Stimulated activated naive CD8-positive, alpha-beta T cell treated with anti-CD3 and anti-CD28 coated beads, Interleukin-15, Interleukin-2, amounts not matched to agents 100 ng/mL and 50 ng/mL, for 24 hours (primary cell): ENCODE measurements around the gene INPP5E.
A peak's percentile ranks its signal among the peaks of the same experiment; 100 is the strongest.
"Not testable (repeated sequence)": the region's sequence is repeated elsewhere in the genome, so short reads cannot be mapped to it uniquely, and the experiment has no call there.

Experiments
- H3K27ac Mint-ChIP-seq: one replicate; pipeline ENCODE4 v1.8.0; 2021; ENCODE audit warnings: mild to moderate bottlenecking, mixed read lengths
- H3K27me3 Mint-ChIP-seq: one replicate; pipeline ENCODE4 v1.8.0; 2021; ENCODE audit warnings: mixed read lengths
- H3K36me3 Mint-ChIP-seq: one replicate; pipeline ENCODE4 v1.8.0; 2021; ENCODE audit warnings: low read depth, mixed read lengths
- H3K4me1 Mint-ChIP-seq: one replicate; pipeline ENCODE4 v1.8.0; 2021; ENCODE audit warnings: low read depth, mixed read lengths
- H3K4me3 Mint-ChIP-seq: one replicate; pipeline ENCODE4 v1.8.0; 2021; ENCODE audit warnings: mild to moderate bottlenecking, mixed read lengths
- H3K9me3 Mint-ChIP-seq: one replicate; pipeline ENCODE4 v1.8.0; 2021; ENCODE audit warnings: mixed read lengths

The INPP5E gene

DNA sequence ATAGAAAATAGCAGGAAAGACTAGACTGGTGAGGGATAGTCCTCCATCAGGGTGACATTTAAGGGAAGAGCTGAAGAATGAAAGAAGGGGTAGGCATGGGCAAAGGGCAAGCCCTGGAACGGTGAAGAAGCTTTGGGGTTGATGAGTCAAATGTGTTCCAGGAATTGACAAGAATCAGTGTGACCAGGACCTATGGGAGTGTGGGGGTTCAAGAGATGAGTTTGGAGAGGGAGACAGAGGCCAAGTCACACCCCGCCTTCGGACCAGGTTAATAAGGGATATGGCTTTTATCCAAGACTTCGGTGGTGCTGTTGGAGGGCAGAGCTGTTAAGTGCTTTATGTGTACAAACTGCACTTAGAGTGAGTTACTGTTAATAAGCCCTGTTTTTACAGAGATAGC is 28.3 kb downstream of the INPP5E start:
- Mint-ChIP-seq H3K36me3 (peaks cover 62% of the 10 kb centered on the region), H3K9me3 (no peaks in the 10 kb centered on the region), H3K4me3 (peak overlapping the region; percentile 98), H3K4me1 (peaks cover 50% of the 10 kb centered on the region), H3K27ac (peak overlapping the region; percentile 92), H3K27me3 (no peaks in the 10 kb centered on the region)

DNA sequence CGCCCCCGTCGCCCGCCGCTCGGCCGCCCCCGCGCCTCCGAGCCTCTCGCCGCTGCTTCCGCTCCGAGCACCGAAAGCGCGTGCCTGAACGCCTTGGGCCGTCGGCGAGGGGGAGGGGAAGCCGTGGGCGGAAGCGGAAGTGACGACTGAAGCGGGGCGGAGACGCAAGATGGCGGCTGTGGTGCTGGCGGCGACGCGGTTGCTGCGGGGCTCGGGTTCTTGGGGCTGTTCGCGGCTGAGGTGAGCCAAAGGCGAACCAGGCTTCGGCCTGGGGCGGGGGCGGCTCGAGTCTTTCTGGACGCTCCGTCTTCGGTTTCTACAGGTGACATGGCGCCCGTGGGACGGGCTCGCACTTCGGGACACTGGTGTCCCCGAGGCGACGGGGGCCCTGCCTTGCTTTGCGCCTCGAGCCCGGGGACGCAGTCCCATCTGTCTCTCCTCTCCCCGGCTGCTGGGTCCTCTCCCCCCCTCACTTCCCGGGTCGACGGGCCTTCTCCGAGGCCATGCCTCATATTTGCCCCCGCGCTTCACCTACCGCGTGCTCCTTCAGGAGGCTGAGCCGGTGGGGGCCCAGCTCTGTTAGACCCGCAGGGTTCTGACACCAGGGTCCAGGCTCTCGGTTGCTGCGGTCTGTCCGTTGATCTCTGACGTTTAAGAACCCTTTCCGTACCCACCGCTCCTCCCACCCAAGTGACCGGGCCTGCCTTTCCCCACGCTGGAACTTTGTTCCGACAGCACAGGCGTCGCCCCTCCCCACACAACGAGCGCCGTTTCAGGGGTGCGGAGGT is 29.0 kb downstream of the INPP5E start, which contains the start of the genes ENTR1 and PMPCA:
TSS of gene ENTR1 (minus strand) at position 115 of the 788 bp plus-strand sequence. CDS start 217 bp downstream, outside the sequence.
TSS of gene PMPCA (plus strand) at position 159 of the 788 bp plus-strand sequence. CDS start at position 170, 11 bp downstream.
- H3K4me1 Mint-ChIP-seq = peaks cover 54% of the 10 kb centered on the region
- H3K27me3 Mint-ChIP-seq = no peaks in the 10 kb centered on the region
- H3K4me3 Mint-ChIP-seq = peak within 1 kb of the TSS; percentile 98
- H3K27ac Mint-ChIP-seq = peak within 1 kb of the TSS; percentile 94
- H3K9me3 Mint-ChIP-seq = no peaks in the 10 kb centered on the region
- peaks cover 60% of the 10 kb centered on the region for H3K36me3 Mint-ChIP-seq

DNA sequence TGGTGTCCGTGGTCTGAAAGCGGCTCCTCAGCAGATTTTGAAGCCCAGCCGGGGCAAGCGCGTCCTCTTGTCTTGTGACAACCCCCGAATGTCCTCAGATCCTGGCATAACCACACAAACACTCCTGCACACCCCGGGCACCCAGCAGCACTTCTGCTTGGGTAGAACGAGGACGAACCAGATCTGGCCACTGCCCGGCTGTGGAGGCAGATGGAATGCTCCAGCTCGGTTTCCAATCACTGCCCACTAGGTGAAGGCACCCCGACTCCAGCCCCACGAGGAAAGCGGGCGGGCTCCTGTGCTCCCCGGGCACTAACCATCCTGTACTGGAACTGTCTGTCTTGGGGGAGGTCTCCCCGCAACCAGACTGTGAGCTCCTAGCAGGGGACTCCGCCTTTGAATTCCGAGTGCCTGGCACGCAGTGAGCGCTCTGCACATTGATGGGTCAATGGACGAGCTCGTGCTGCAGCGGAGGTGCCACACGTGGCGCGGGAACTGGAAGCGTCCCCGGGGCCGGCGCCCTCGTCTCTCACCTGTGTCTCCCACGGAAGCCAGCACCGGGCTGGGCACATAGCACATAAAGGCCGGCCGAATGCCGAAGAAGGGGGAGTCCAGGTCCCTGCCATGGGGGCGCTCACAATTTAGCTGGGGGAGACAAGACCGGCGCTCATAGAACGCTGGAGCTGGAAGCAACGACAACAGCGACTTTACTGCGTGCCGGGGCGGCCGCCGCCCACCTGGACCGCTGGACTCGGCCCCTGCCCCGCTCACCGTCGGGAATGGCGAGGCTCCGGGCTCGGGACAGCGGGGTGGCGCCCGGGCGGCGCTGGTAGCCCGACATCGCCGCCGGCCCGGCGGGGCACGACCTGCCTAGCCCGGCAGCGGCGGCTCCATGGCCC is 29.8 kb downstream of the INPP5E start:
- Mint-ChIP-seq H3K27ac (peak overlapping the region; percentile 94), H3K4me1 (peaks cover 63% of the 10 kb centered on the region), H3K36me3 (peaks cover 65% of the 10 kb centered on the region), H3K27me3 (no peaks in the 10 kb centered on the region), H3K9me3 (no peaks in the 10 kb centered on the region), H3K4me3 (peak overlapping the region; percentile 98)

DNA sequence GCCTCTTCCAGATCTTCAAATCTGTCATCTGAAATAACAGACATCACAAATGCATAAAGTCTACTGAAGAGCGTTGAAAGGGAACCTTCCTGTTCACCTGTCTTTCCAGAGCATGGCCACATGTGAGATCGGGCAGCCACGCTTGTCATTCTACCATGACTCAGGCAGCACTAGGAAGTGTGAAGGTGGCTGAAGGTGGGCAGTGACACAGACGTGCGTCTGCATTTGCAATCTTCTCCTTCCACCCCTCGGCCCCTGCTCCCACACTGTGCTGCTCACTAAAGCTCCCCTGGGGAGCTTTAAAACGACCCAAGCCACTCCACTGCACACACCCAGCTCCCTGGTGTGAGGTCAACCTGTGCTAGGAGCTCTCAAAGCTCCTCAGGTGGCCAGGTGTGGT is 31.7 kb downstream of the INPP5E start:
- peak overlapping the region; percentile 56 for H3K4me3 Mint-ChIP-seq
- peaks cover 75% of the 10 kb centered on the region for H3K4me1 Mint-ChIP-seq
- no peak overlapping the region for H3K27ac Mint-ChIP-seq
- H3K27me3 Mint-ChIP-seq = no peaks in the 10 kb centered on the region
- peaks cover 55% of the 10 kb centered on the region for H3K36me3 Mint-ChIP-seq
- H3K9me3 Mint-ChIP-seq = no peaks in the 10 kb centered on the region

GRCh38 chr9:136407061-136407460 is 32.6 kb downstream of the INPP5E start:
- H3K27me3 Mint-ChIP-seq, H3K27ac Mint-ChIP-seq, H3K4me3 Mint-ChIP-seq, H3K9me3 Mint-ChIP-seq: not testable (repeated sequence)
- Mint-ChIP-seq H3K36me3 (peaks cover 56% of the 10 kb centered on the region), H3K4me1 (peaks cover 77% of the 10 kb centered on the region)

DNA sequence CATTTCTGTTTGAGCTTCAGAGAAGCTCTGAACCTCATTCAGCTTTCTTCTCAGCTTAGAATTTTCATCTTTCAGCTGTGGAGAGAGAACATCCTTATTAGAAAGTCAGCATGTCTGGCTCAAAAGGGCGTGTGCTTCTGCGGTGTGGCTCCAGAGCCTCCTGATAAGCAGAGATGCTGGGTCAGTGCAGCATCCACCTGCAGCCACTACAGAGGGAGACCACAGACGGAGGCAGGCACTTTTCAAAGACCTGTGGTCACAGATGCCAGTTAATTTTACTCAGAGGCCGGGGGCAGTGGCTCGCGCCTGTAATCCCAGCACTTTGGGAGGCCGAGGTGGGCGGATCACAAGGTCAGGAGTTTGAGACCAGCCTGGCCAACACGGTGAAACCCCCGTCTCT is 33.7 kb downstream of the INPP5E start:
- not testable (repeated sequence) for H3K27me3 Mint-ChIP-seq, H3K9me3 Mint-ChIP-seq, H3K4me3 Mint-ChIP-seq, H3K27ac Mint-ChIP-seq
- Mint-ChIP-seq H3K4me1 (peaks cover 76% of the 10 kb centered on the region), H3K36me3 (peaks cover 53% of the 10 kb centered on the region)

DNA sequence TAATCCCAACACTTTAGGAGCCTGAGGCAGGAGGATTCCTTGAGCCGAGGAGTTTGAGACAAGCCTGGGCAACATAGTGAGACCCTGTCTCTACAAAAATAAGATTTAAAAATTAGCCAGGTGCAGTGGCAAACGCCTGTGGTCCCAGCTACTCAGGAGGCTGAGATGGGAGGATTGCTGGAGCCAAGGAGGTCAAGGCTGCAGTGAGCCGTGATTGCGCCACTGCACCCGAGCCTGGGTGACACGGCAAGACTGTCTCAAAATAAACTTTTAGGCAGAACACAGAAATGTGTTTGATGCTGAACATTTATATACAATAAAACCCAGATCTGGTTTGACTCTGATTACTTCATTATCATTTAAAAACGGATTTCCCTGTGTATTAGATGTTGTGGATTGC is 34.2 kb downstream of the INPP5E start:
- Mint-ChIP-seq H3K36me3 (peaks cover 53% of the 10 kb centered on the region), H3K27me3 (no peaks in the 10 kb centered on the region), H3K27ac (no peak overlapping the region), H3K4me3 (peak overlapping the region; percentile 10), H3K4me1 (peaks cover 80% of the 10 kb centered on the region), H3K9me3 (no peaks in the 10 kb centered on the region)

DNA sequence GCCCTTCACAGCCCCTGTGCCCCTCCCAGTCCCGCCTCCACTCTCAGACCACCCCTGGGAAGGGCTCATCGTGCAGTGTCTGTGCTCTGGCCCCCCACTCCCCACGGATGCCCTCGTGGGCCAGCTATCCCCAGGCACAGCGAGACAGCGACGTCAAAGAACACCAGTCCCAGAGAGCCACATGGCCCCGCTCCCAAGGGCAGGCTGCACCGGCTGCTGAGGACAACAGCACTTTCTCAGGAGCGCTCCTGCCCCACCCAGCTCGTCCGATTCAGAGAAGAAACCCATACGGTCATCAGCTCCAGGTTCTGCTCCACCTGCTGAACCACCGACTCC is 34.9 kb downstream of the INPP5E start:
- Mint-ChIP-seq H3K27me3 (no peaks in the 10 kb centered on the region), H3K4me3 (peak overlapping the region; percentile 75), H3K9me3 (no peaks in the 10 kb centered on the region), H3K27ac (peak overlapping the region; percentile 91), H3K36me3 (peaks cover 53% of the 10 kb centered on the region), H3K4me1 (peaks cover 80% of the 10 kb centered on the region)

GRCh38 chr9:136403915-136404800 is 35.5 kb downstream of the INPP5E start:
- H3K27ac Mint-ChIP-seq = peak overlapping the region; percentile 91

GRCh38 chr9:136403538-136403914 is 36.1 kb downstream of the INPP5E start:
- Mint-ChIP-seq H3K27ac (peak overlapping the region; percentile 91), H3K4me3 (peak overlapping the region; percentile 71), H3K27me3 (no peaks in the 10 kb centered on the region), H3K9me3 (no peaks in the 10 kb centered on the region), H3K4me1 (peaks cover 76% of the 10 kb centered on the region), H3K36me3 (peaks cover 56% of the 10 kb centered on the region)

More at GRCh38 chr9:136403915-136404800, 35.5 kb downstream of the INPP5E start:
- H3K36me3 Mint-ChIP-seq = peaks cover 56% of the 10 kb centered on the region
- peaks cover 76% of the 10 kb centered on the region for H3K4me1 Mint-ChIP-seq
- no peaks in the 10 kb centered on the region for H3K27me3 Mint-ChIP-seq
- no peaks in the 10 kb centered on the region for H3K9me3 Mint-ChIP-seq
- peak overlapping the region; percentile 75 for H3K4me3 Mint-ChIP-seq

DNA sequence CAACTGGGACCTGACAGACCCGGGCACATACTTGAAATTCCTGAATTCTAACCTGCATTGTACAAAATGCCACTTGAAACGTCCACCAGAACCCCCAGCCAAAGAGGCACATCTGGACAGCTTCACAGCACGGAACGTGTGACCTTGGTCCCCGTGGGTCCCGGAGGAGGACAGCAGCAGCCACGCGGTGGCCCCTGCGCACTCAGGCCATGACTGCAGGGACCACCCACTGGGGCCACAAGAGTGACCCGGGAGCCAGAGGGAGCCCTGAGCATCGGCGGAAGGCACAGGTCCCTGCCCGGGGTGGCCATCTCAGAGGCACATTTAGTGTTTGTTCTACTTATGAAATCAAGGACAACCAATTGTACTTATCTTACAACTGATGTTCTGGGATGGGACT is 37.6 kb downstream of the INPP5E start:
- Mint-ChIP-seq H3K9me3 (no peaks in the 10 kb centered on the region), H3K36me3 (peaks cover 51% of the 10 kb centered on the region), H3K4me3 (no peak overlapping the region), H3K27ac (peak overlapping the region; percentile 82), H3K27me3 (no peaks in the 10 kb centered on the region), H3K4me1 (peaks cover 69% of the 10 kb centered on the region)

- Mint-ChIP-seq H3K27ac (peak overlapping the region; percentile 50), H3K36me3 (peaks cover 51% of the 10 kb centered on the region), H3K4me1 (peaks cover 65% of the 10 kb centered on the region), H3K27me3 (no peaks in the 10 kb centered on the region), H3K9me3 (no peaks in the 10 kb centered on the region), H3K4me3 (no peak overlapping the region)
Measured at GRCh38 chr9:136401173-136401922, 38.3 kb downstream of the INPP5E start.

GRCh38 chr9:136400038-136400834 is 39.4 kb downstream of the INPP5E start, which contains the start of gene SNAPC4:
Gene SNAPC4 (minus strand): TSS chr9:136400170. CDS start chr9:136398428, 1,742 bp downstream.
- H3K4me1 Mint-ChIP-seq = peaks cover 56% of the 10 kb centered on the region
- H3K27ac Mint-ChIP-seq = peak within 1 kb of the TSS; percentile 91
- H3K27me3 Mint-ChIP-seq = no peaks in the 10 kb centered on the region
- H3K4me3 Mint-ChIP-seq = peak within 1 kb of the TSS; percentile 94
- H3K36me3 Mint-ChIP-seq = peaks cover 52% of the 10 kb centered on the region
- H3K9me3 Mint-ChIP-seq = no peaks in the 10 kb centered on the region
